ENCODE data around the gene TCHH. TPM values are rescaled to one million over a fixed set of nuclear protein-coding genes. Genes with fewer than 3 reads are reported as not detected.
A peak's percentile ranks its signal among the peaks of the same experiment; 100 is the strongest.

Gene TCHH
- total RNA-seq, 1 donor from 2014 or later: not detected

GRCh38 chr1:152110860-152111514 is 4.3 kb downstream of the TCHH start:
- peaks cover 16% of the 10 kb centered on the region for H3K27me3 ChIP-seq
- H3K36me3 ChIP-seq: no peaks in the 10 kb centered on the region
- peak overlapping the region; percentile 50 to 63 for H3K4me3 ChIP-seq
- peaks cover 17% of the 10 kb centered on the region in 2 donors for H3K4me1 ChIP-seq
- no peak for TF ChIP-seq CTCF (IDR thresholded peaks at IDR 0.05)
- no peak overlapping the region for H3K27ac ChIP-seq
- H3K9me3 ChIP-seq: no peaks in the 10 kb centered on the region
- intact Hi-C loops (cut with DNase I): no loop called here
- DNase-seq (ENCODE audit: low spot score in 2 of 2): no peak

- TF ChIP-seq CTCF (IDR thresholded peaks at IDR 0.05): no peak
- intact Hi-C loops (cut with DNase I): no loop called here
- H3K4me1 ChIP-seq: peaks cover 17% of the 10 kb centered on the region in 2 donors
- H3K4me3 ChIP-seq: peak overlapping the region; percentile 50 to 63
- H3K36me3 ChIP-seq: no peaks in the 10 kb centered on the region
- H3K27me3 ChIP-seq: peaks cover 16% of the 10 kb centered on the region
- no peak for DNase-seq (ENCODE audit: low spot score in 2 of 2)
- H3K9me3 ChIP-seq: no peaks in the 10 kb centered on the region
- no peak overlapping the region for H3K27ac ChIP-seq
Observed at GRCh38 chr1:152110365-152110859, 4.8 kb downstream of the TCHH start.

GRCh38 chr1:152109998-152110294 is 5.3 kb downstream of the TCHH start:
- peaks cover 16% of the 10 kb centered on the region for H3K27me3 ChIP-seq

GRCh38 chr1:152109231-152109997 is 5.8 kb downstream of the TCHH start:
- Histone ChIP-seq H3K36me3 (no peaks in the 10 kb centered on the region), H3K27ac (no peak overlapping the region), H3K4me3 (peak overlapping the region in 1 of 2 donors; percentile 63), H3K4me1 (peaks cover 17% of the 10 kb centered on the region in 2 donors), H3K9me3 (no peaks in the 10 kb centered on the region), H3K27me3 (peaks cover 16% of the 10 kb centered on the region)
- no peak for DNase-seq (ENCODE audit: low spot score in 2 of 2)
- TF ChIP-seq CTCF (IDR thresholded peaks at IDR 0.05): no peak
- intact Hi-C loops (cut with DNase I): no loop called here

More at GRCh38 chr1:152109998-152110294, 5.3 kb downstream of the TCHH start:
- Histone ChIP-seq H3K36me3 (no peaks in the 10 kb centered on the region), H3K4me1 (peaks cover 17% of the 10 kb centered on the region in 2 donors), H3K9me3 (no peaks in the 10 kb centered on the region), H3K4me3 (peak overlapping the region; percentile 50 to 63), H3K27ac (no peak overlapping the region)
- intact Hi-C loops (cut with DNase I): no loop called here
- no peak for TF ChIP-seq CTCF (IDR thresholded peaks at IDR 0.05)
- DNase-seq (ENCODE audit: low spot score in 2 of 2): no peak

GRCh38 chr1:152108882-152109222 is 6.4 kb downstream of the TCHH start:
- H3K4me1 ChIP-seq: peaks cover 17% of the 10 kb centered on the region in 2 donors
- H3K27ac ChIP-seq: no peak overlapping the region
- peaks cover 16% of the 10 kb centered on the region for H3K27me3 ChIP-seq
- H3K4me3 ChIP-seq: peak overlapping the region; percentile 17 to 63
- intact Hi-C loops (cut with DNase I): no loop called here
- no peaks in the 10 kb centered on the region for H3K36me3 ChIP-seq
- H3K9me3 ChIP-seq: no peaks in the 10 kb centered on the region
- no peak for TF ChIP-seq CTCF (IDR thresholded peaks at IDR 0.05)
- DNase-seq (ENCODE audit: low spot score in 2 of 2): no peak

Measured in ascending aorta (tissue), 2 donors.